Kidney epithelial cell (primary cell): ENCODE data around the gene TPH1. TPM values are rescaled to one million over a fixed set of nuclear protein-coding genes. Genes with fewer than 3 reads are reported as not detected.
"Not testable (repeated sequence)": the region's sequence is repeated elsewhere in the genome, so short reads cannot be mapped to it uniquely, and the experiment has no call there.

Source experiments
- DNase-seq: peaks from one replicate; pipeline ENCODE4 v3.0.0-alpha.2; 2010; ENCODE audit warnings: low read depth
- H3K27me3 ChIP-seq: 2 replicates; pipeline ENCODE4 v1.6.0; 2011; ENCODE audit warnings: low read length; ENCODE audit not compliant: control insufficient read depth, insufficient read depth
- H3K36me3 ChIP-seq: 2 replicates; pipeline ENCODE4 v1.5.1; 2011; ENCODE audit warnings: low read length; ENCODE audit not compliant: control insufficient read depth, insufficient read depth
- H3K4me3 ChIP-seq: 2 replicates; pipeline ENCODE4 v1.5.1; 2011; ENCODE audit warnings: low read depth, mild to moderate bottlenecking, control low read depth, low read length
- total RNA-seq: library from RNA; depleted of rRNA; stranded (reverse); fragments of >200 nt; gene quantifications from 2 replicates; pipeline ENCODE4 v1.2.3, GENCODE V29; 2015
- TF ChIP-seq, protein P1 (sequence below): IDR thresholded peaks from 2 replicates; pipeline ENCODE4 v1.5.1; 2011; ENCODE audit warnings: mild to moderate bottlenecking, moderate library complexity, low read length, control low read depth, inconsistent platforms; ENCODE audit not compliant: insufficient read depth, poor library complexity, severe bottlenecking

Gene TPH1
- total RNA-seq, 1 donor from 2014 or later = 0.38 TPM

DNA sequence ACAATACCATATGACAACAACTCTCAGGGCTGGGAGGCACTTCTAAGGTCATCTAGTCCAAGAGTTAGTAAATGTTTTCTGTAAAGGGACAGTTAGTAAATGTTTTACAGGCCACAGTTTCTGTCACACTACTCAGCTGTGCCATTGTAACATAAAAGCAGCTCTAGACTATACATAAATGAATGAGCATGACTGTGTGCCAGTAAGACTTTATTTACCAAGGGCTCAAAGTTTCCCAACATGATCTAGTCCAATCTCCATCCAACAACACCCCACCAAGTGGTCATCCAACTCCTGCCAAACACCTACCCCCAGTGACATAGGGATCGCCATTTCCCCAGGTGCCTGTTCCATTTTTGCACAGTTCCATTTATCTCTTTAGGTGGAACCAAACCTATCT, 45.3 kb downstream of the TPH1 start:
- Histone ChIP-seq H3K36me3 (no peaks in the 10 kb centered on the region), H3K4me3 (no peak overlapping the region), H3K27me3 (no peaks in the 10 kb centered on the region)
- TF ChIP-seq, protein P1, sequence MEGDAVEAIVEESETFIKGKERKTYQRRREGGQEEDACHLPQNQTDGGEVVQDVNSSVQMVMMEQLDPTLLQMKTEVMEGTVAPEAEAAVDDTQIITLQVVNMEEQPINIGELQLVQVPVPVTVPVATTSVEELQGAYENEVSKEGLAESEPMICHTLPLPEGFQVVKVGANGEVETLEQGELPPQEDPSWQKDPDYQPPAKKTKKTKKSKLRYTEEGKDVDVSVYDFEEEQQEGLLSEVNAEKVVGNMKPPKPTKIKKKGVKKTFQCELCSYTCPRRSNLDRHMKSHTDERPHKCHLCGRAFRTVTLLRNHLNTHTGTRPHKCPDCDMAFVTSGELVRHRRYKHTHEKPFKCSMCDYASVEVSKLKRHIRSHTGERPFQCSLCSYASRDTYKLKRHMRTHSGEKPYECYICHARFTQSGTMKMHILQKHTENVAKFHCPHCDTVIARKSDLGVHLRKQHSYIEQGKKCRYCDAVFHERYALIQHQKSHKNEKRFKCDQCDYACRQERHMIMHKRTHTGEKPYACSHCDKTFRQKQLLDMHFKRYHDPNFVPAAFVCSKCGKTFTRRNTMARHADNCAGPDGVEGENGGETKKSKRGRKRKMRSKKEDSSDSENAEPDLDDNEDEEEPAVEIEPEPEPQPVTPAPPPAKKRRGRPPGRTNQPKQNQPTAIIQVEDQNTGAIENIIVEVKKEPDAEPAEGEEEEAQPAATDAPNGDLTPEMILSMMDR = no peak
- DNase-seq = no peak

- not testable (repeated sequence) for H3K36me3 ChIP-seq, H3K27me3 ChIP-seq, H3K4me3 ChIP-seq, DNase-seq
These were observed 45.9 kb downstream of the TPH1 start for GRCh38 chr11:18000128-18000527.

Other genes with a start within 250 kb of the TPH1 start
- gene SERGEF, start 33.2 kb downstream of the TPH1 start, total RNA-seq = 20.5 and 27.0 TPM in 2 replicates
- gene SAAL1, start 59.8 kb upstream of the TPH1 start, total RNA-seq = 14.7 and 17.7 TPM in 2 replicates
- not detected in 2 replicates for gene MRGPRX3, start 86.3 kb upstream of the TPH1 start, total RNA-seq
- not detected in 2 replicates for gene MRGPRX4, start 126.6 kb upstream of the TPH1 start, total RNA-seq
- 1.3 TPM in 1 of 2 replicates, not detected in the other for gene SAA4, start 190.5 kb upstream of the TPH1 start, total RNA-seq
- gene SAA2, start 202.4 kb upstream of the TPH1 start, total RNA-seq = 2.2 and 8.0 TPM in 2 replicates
- 2.8 and 5.8 TPM in 2 replicates for gene SAA1, start 220.0 kb upstream of the TPH1 start, total RNA-seq